HUES64 (cell line): ENCODE data around the gene ERI3.

ENCODE experiments used
- H3K27ac ChIP-seq: 2 replicates; pipeline ENCODE4 v1.7.0; 2013; ENCODE audit warnings: low read depth, low read length, inconsistent platforms
- H3K27me3 ChIP-seq: 2 replicates; pipeline ENCODE4 v1.6.1; 2013; ENCODE audit warnings: mild to moderate bottlenecking, low read length; ENCODE audit not compliant: insufficient read depth
- H3K36me3 ChIP-seq: 2 replicates; pipeline ENCODE4 v1.6.1; 2013; ENCODE audit warnings: mild to moderate bottlenecking, low read length; ENCODE audit not compliant: insufficient read depth
- H3K4me1 ChIP-seq: 2 replicates; pipeline ENCODE4 v1.6.1; 2013; ENCODE audit warnings: mild to moderate bottlenecking, low read length, moderate library complexity; ENCODE audit not compliant: insufficient read depth
- H3K4me3 ChIP-seq: 2 replicates; pipeline ENCODE4 v1.5.1; 2013; ENCODE audit warnings: mild to moderate bottlenecking, low read length, moderate library complexity
- H3K9ac ChIP-seq: 2 replicates; pipeline ENCODE4 v1.6.1; 2013; ENCODE audit warnings: mild to moderate bottlenecking, low read depth, low read length
- H3K9me3 ChIP-seq: 2 replicates; pipeline ENCODE4 v1.6.1; 2013; ENCODE audit warnings: low read depth, low read length; ENCODE audit not compliant: insufficient read depth
- WGBS: fragments of 150-250, 120-280 bp; methylation state at CpG from one replicate; pipeline ENCODE4 v1.1.7; 2013; ENCODE audit warnings: missing lambda C conversion rate; 5-methylcytosine and 5-hydroxymethylcytosine counted together

ERI3 gene

GRCh38 chr1:44328671-44329416, 26.2 kb downstream of the ERI3 start:
- H3K9me3 ChIP-seq: no peaks in the 10 kb centered on the region
- no peak overlapping the region for H3K4me3 ChIP-seq
- 85% methylated on average over 5 of the region's 5 CpGs for WGBS
- H3K36me3 ChIP-seq: peaks cover 3% of the 10 kb centered on the region; the same call in 1 of the 2 replicates
- H3K9ac ChIP-seq: no peak overlapping the region
- H3K4me1 ChIP-seq: peaks cover 28% of the 10 kb centered on the region
- no peaks in the 10 kb centered on the region for H3K27me3 ChIP-seq
- no peak overlapping the region for H3K27ac ChIP-seq

- Histone ChIP-seq H3K4me1 (peaks cover 28% of the 10 kb centered on the region), H3K9ac (no peak overlapping the region), H3K36me3 (peaks cover 2% of the 10 kb centered on the region; the same call in 1 of the 2 replicates), H3K9me3 (no peaks in the 10 kb centered on the region), H3K4me3 (no peak overlapping the region), H3K27me3 (no peaks in the 10 kb centered on the region), H3K27ac (no peak overlapping the region; the same call in 1 of the 2 replicates)
- 41% methylated on average over 7 of the region's 8 CpGs for WGBS
Observed at GRCh38 chr1:44327679-44328491, 27.2 kb downstream of the ERI3 start.

GRCh38 chr1:44326821-44327465, 28.1 kb downstream of the ERI3 start:
- Histone ChIP-seq H3K27ac (no peak overlapping the region), H3K4me1 (peaks cover 28% of the 10 kb centered on the region)

GRCh38 chr1:44326024-44326701, 28.9 kb downstream of the ERI3 start:
- peaks cover 27% of the 10 kb centered on the region for H3K4me1 ChIP-seq
- H3K27me3 ChIP-seq: no peaks in the 10 kb centered on the region
- 93% methylated on average over 9 of the region's 9 CpGs for WGBS
- 0 out of 2 replicates have a peak, but pooled peaks cover 2% of the 10 kb centered on the region for H3K36me3 ChIP-seq
- H3K9me3 ChIP-seq: no peaks in the 10 kb centered on the region
- H3K9ac ChIP-seq: no peak overlapping the region
- H3K27ac ChIP-seq: no peak overlapping the region
- no peak overlapping the region for H3K4me3 ChIP-seq

More at GRCh38 chr1:44326821-44327465, 28.1 kb downstream of the ERI3 start:
- no peak overlapping the region for H3K4me3 ChIP-seq
- 0 out of 2 replicates have a peak, but pooled peaks cover 2% of the 10 kb centered on the region for H3K36me3 ChIP-seq
- no peaks in the 10 kb centered on the region for H3K27me3 ChIP-seq
- no peak overlapping the region for H3K9ac ChIP-seq
- H3K9me3 ChIP-seq: no peaks in the 10 kb centered on the region

- Histone ChIP-seq H3K9me3 (no peaks in the 10 kb centered on the region), H3K36me3 (peaks cover 13% of the 10 kb centered on the region), H3K9ac (no peak overlapping the region), H3K27ac (no peak overlapping the region), H3K27me3 (no peaks in the 10 kb centered on the region), H3K4me3 (no peak overlapping the region), H3K4me1 (peaks cover 21% of the 10 kb centered on the region)
- WGBS: 96% methylated on average over 1 of the region's 1 CpG
Observed at GRCh38 chr1:44323947-44324346, 31.1 kb downstream of the ERI3 start.

- Histone ChIP-seq H3K27ac (no peak overlapping the region), H3K4me1 (peaks cover 12% of the 10 kb centered on the region), H3K9ac (no peak overlapping the region), H3K27me3 (no peaks in the 10 kb centered on the region), H3K36me3 (peaks cover 19% of the 10 kb centered on the region), H3K4me3 (no peak overlapping the region), H3K9me3 (no peaks in the 10 kb centered on the region)
- WGBS: 80% methylated on average over 3 of the region's 3 CpGs
Observed at GRCh38 chr1:44322367-44322766, 32.7 kb downstream of the ERI3 start.

GRCh38 chr1:44321466-44321865, 33.6 kb downstream of the ERI3 start:
- H3K36me3 ChIP-seq: peaks cover 28% of the 10 kb centered on the region
- 88% methylated on average over 2 of the region's 2 CpGs for WGBS
- H3K27me3 ChIP-seq: no peaks in the 10 kb centered on the region
- H3K27ac ChIP-seq: no peak overlapping the region
- H3K4me3 ChIP-seq: no peak overlapping the region
- no peaks in the 10 kb centered on the region for H3K9me3 ChIP-seq
- H3K4me1 ChIP-seq: peaks cover 9% of the 10 kb centered on the region; the same call in 1 of the 2 replicates
- H3K9ac ChIP-seq: no peak overlapping the region

GRCh38 chr1:44318097-44319088, 36.7 kb downstream of the ERI3 start:
- Histone ChIP-seq H3K4me3 (no peak overlapping the region), H3K36me3 (peaks cover 36% of the 10 kb centered on the region), H3K9ac (no peak overlapping the region), H3K27ac (no peak overlapping the region), H3K4me1 (peaks cover 16% of the 10 kb centered on the region; the same call in 1 of the 2 replicates), H3K27me3 (no peaks in the 10 kb centered on the region), H3K9me3 (no peaks in the 10 kb centered on the region)
- WGBS: 32% methylated on average over 8 of the region's 9 CpGs

- Histone ChIP-seq H3K27me3 (no peaks in the 10 kb centered on the region), H3K27ac (no peak overlapping the region), H3K4me1 (peaks cover 16% of the 10 kb centered on the region; the same call in 1 of the 2 replicates), H3K9me3 (no peaks in the 10 kb centered on the region), H3K9ac (no peak overlapping the region), H3K36me3 (peaks cover 56% of the 10 kb centered on the region), H3K4me3 (no peak overlapping the region)
- 85% methylated on average over 1 of the region's 1 CpG for WGBS
Observed at GRCh38 chr1:44316231-44316759, 38.8 kb downstream of the ERI3 start.

GRCh38 chr1:44315521-44315920, 39.5 kb downstream of the ERI3 start:
- peaks cover 62% of the 10 kb centered on the region for H3K36me3 ChIP-seq
- no peaks in the 10 kb centered on the region for H3K27me3 ChIP-seq
- no peak overlapping the region for H3K9ac ChIP-seq
- no peak overlapping the region for H3K4me3 ChIP-seq
- no peaks in the 10 kb centered on the region for H3K9me3 ChIP-seq
- H3K4me1 ChIP-seq: peaks cover 16% of the 10 kb centered on the region; the same call in 1 of the 2 replicates
- H3K27ac ChIP-seq: no peak overlapping the region
